NB4 (cell line): Measurements from ENCODE around the gene EEF1AKMT4.

Source experiments
- MAX ChIP-seq: IDR thresholded peaks from 2 replicates; pipeline ENCODE4 v1.6.1; 2011; ENCODE audit warnings: low read depth, low read length
- TF ChIP-seq, protein P1 (sequence below): IDR thresholded peaks from one replicate; pipeline ENCODE4 v1.5.1; 2012; ENCODE audit warnings: low read depth, low read length

DNA sequence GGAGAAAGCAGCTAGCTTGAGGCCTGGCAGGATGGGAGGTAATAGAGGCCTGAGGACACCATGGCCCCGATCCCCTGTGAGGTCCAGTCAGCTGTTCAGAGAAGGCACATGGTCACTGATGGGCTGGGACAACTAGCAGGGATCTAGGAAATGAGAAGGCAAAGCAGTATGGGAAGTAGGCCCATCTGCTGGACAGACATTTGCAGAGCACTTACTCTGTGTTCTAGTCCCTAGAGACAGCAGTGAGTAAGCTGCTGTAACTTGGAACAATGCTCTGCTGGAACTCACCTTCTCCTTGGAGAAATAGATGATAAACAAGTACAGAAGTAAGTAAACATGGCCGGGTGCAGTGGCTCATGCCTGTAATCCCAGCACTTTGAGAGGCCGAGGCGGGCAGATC lies 33.5 kb downstream of the EEF1AKMT4 start:
- TF ChIP-seq, protein P1, sequence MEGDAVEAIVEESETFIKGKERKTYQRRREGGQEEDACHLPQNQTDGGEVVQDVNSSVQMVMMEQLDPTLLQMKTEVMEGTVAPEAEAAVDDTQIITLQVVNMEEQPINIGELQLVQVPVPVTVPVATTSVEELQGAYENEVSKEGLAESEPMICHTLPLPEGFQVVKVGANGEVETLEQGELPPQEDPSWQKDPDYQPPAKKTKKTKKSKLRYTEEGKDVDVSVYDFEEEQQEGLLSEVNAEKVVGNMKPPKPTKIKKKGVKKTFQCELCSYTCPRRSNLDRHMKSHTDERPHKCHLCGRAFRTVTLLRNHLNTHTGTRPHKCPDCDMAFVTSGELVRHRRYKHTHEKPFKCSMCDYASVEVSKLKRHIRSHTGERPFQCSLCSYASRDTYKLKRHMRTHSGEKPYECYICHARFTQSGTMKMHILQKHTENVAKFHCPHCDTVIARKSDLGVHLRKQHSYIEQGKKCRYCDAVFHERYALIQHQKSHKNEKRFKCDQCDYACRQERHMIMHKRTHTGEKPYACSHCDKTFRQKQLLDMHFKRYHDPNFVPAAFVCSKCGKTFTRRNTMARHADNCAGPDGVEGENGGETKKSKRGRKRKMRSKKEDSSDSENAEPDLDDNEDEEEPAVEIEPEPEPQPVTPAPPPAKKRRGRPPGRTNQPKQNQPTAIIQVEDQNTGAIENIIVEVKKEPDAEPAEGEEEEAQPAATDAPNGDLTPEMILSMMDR = no peak
- TF ChIP-seq MAX = no peak
